WI38 (cell line): ENCODE measurements around the gene RIBC1.

Source experiments
- H3K4me3 ChIP-seq: 2 replicates; pipeline ENCODE4 v1.5.1; 2011; ENCODE audit warnings: low read depth, mild to moderate bottlenecking, control low read depth, low read length
- TF ChIP-seq, protein P1 (sequence below): IDR thresholded peaks from 2 replicates; pipeline ENCODE4 v1.5.1; 2012; ENCODE audit warnings: low read depth, mild to moderate bottlenecking, control low read depth, low read length

RIBC1 gene

DNA sequence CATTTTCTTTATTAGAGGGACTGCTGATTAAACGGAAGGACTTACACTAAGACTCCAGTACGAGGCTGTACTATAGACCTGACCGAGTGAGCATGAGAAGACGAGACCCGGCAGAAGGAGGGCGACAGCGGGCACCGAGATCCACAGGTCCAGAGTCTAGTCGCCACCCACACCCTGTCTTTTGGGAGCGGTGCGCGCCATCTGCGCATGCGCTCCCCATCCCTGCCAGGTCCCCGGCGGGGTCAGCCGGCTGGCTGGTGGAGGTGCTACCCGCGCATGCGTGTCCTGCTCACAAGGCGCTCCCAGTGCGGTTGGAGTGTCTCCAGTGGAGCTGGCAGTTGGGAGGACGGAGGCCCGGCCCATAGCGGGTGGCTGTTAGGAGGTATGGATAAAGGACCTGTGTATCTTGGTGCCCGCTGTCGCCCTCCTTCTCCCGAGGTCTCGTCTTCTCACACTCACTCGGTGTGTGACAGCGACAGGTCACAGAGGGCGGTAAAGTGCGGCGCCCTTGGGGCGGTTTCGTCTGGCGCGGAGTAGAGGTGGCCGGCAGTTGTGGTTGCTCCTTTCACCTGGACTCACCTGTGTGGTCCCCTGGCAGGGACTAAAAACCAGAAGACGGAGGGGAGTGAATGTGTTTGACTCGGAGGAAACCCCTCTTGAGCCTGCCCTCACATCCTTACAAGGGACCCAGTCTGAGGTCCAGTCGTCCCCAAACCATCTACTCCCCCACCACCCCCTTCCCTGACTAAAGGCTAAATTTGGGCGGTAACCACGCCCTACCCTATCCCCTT is 19.1 kb downstream of the RIBC1 start:
- TF ChIP-seq, protein P1, sequence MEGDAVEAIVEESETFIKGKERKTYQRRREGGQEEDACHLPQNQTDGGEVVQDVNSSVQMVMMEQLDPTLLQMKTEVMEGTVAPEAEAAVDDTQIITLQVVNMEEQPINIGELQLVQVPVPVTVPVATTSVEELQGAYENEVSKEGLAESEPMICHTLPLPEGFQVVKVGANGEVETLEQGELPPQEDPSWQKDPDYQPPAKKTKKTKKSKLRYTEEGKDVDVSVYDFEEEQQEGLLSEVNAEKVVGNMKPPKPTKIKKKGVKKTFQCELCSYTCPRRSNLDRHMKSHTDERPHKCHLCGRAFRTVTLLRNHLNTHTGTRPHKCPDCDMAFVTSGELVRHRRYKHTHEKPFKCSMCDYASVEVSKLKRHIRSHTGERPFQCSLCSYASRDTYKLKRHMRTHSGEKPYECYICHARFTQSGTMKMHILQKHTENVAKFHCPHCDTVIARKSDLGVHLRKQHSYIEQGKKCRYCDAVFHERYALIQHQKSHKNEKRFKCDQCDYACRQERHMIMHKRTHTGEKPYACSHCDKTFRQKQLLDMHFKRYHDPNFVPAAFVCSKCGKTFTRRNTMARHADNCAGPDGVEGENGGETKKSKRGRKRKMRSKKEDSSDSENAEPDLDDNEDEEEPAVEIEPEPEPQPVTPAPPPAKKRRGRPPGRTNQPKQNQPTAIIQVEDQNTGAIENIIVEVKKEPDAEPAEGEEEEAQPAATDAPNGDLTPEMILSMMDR = no peak
- H3K4me3 ChIP-seq = peak overlapping the region; percentile 51

DNA sequence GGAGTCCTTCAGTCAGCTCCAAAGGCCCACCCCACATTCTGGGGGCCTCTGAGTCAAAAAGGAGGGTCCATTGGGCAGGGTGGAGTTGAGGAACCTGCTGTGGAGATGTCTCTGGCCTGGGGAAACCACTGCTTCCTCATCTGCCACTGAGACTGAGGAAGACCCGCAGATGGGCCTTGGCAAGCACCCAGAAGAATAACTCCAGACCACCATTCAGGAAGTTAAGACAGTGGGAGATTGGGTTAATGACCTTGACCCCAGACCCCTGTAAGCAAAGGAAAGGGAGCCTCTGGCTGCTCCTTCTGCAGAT is 19.6 kb downstream of the RIBC1 start:
- TF ChIP-seq, protein P1 = no peak
- H3K4me3 ChIP-seq = peak overlapping the region; percentile 51

DNA sequence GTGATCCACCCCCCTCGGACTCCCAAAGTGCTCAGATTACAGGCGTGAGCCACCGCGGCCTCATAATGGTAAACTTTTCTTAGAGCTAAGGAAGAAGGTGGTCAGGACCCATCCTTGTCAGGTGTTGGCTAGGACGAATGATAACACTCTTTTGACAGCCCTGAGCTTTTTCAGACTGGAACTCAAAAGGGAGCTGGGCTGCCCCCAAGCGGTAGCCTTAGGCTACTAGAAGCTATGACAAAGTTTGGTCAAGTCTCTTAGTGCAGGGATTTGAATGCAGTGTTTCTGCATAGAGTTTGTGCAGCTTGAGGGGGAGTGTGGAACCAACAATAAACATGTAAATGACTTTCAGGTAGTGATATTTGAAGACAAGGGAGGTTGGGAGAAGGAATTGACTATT is 23.3 kb downstream of the RIBC1 start:
- TF ChIP-seq, protein P1 = peak; percentile 80
- H3K4me3 ChIP-seq = no peak overlapping the region

DNA sequence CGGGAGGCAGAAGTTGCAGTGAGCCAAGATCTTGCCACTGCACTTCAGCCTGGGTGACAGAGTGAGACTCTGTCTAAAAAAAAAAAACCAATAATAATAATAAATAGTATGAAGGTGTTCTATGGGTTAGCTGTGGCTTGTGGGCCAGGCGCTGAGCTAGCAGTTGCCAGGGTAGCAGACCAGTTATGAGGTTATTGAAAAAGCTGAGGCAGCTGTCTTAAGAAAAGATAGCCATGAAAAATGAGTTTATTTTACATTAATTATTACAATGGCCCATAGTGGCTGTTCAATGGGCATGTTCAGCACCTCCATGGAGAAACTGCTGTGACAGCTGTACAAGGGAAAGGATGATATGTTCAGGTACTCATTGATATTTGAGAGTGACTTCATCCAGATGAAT is 24.8 kb downstream of the RIBC1 start:
- H3K4me3 ChIP-seq = no peak overlapping the region
- TF ChIP-seq, protein P1 = no peak

DNA sequence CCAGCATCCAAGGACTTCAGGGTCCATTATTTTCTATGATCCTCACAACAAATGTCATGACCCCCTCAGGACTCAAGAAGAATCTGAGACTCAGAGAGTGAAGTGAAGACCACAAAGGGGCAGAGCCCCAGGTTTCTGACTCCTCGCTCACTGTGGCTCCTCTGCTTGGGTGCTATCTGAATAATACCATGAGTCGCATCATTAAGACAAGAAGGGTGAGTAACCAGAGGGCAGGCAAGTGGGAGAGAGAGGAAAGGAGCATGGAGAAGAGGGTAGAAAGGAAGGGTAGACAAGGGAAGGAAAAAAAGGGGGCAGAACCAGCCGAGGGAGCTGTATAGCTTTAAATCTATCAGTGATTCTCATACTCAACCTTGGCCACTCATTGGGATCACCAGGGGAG is 27.0 kb downstream of the RIBC1 start:
- TF ChIP-seq, protein P1 = no peak
- H3K4me3 ChIP-seq = no peak overlapping the region

DNA sequence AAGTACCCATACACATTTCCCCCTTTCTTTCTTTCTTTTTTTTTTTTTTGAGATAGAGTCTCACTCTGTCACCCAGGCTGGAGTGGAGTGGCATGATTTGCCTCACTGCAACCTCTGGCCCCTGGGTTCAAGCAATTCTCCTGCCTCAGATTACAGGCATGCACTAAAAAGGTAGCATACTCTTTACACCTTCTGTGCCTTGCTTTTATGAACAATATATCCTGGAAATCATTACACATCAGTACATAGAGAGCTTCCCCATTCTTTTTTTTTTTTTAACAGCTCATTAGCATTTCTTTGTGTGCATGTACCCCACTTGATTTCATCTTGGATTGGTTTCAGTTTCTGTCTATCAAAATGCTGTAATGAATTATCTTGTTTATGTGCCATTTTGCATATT is 30.1 kb downstream of the RIBC1 start:
- TF ChIP-seq, protein P1 = no peak

DNA sequence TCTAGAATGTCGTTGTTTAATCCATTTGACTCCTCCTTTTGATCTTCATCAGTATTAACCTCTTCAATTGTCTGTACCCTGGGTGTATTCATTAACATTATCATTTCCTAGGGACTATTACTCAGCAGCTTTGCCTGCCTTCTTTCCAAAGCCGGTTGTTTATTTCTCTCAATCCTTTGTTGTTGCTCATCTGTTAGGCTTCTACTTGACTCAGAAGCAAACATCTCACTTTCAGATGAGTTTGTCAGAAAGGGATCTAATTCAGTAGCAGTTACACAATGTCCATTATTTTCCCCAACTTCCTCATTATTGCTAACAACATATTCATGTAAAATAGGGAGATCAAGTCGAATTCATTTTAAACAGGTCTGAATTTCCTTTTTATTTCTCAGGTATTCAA is 33.6 kb downstream of the RIBC1 start:
- TF ChIP-seq, protein P1 = no peak

More for the DNA sequence above, 30.1 kb downstream of the RIBC1 start:
- no peak overlapping the region for H3K4me3 ChIP-seq

More for the DNA sequence above, 33.6 kb downstream of the RIBC1 start:
- no peak overlapping the region for H3K4me3 ChIP-seq
